Cardiac muscle cell (in vitro differentiated cells and primary cell): ENCODE data around the gene TMEM132D. TPM values are rescaled to one million over a fixed set of nuclear protein-coding genes. Genes with fewer than 3 reads are reported as not detected.

Experiments
- DNase-seq, 2 donors: peaks; one replicate each; pipeline versions ENCODE4 v3.0.0 to v3.0.0-alpha.2; 2010 to 2017; ENCODE audit warnings: low read depth in 1 of 2, low spot score in 1 of 2
- H3K27ac ChIP-seq: fragments of 200-600 bp; sonication (generic); 2 replicates; pipeline ENCODE4 v1.5.1; 2016
- H3K27me3 ChIP-seq: fragments of 200-600 bp; sonication (generic); 2 replicates; pipeline ENCODE4 v1.6.0; 2016; ENCODE audit warnings: control low read depth
- H3K36me3 ChIP-seq: fragments of 200-600 bp; sonication (generic); 2 replicates; pipeline ENCODE4 v1.5.1; 2016; ENCODE audit warnings: control low read depth
- H3K4me1 ChIP-seq: fragments of 200-600 bp; sonication (generic); 2 replicates; pipeline ENCODE4 v1.8.1; 2017; ENCODE audit warnings: low read depth, mild to moderate bottlenecking, mixed run types
- H3K4me3 ChIP-seq: fragments of 200-600 bp; sonication (generic); 2 replicates; pipeline ENCODE4 v1.5.1; 2016; ENCODE audit warnings: mild to moderate bottlenecking
- H3K9me3 ChIP-seq: fragments of 200-600 bp; sonication (generic); 2 replicates; pipeline ENCODE4 v1.5.1; 2017; ENCODE audit warnings: low read depth, mild to moderate bottlenecking, control low read depth
- CTCF ChIP-seq: IDR thresholded peaks from 2 replicates; pipeline ENCODE4 v1.5.1; 2012; ENCODE audit warnings: low read depth, mild to moderate bottlenecking, low read length
- polyA plus RNA-seq: library from polyadenylated mRNA; unstranded; fragments of >200 nt; fragmentation: Nextera tagmentation; extraction: Ambion mirVana; gene quantifications from 2 replicates; pipeline ENCODE4 v1.2.1, GENCODE V29; 2016
- total RNA-seq: library from RNA; depleted of rRNA; stranded (reverse); fragments of >200 nt; gene quantifications from 2 replicates; pipeline ENCODE4 v1.2.3, GENCODE V29; 2016

Gene TMEM132D
- total and polyA plus RNA-seq, 2 experiments from 2014 or later = 0.03 TPM; not detected in 1

- H3K9me3 ChIP-seq = no peaks in the 10 kb centered on the region
- H3K4me1 ChIP-seq = no peaks in the 10 kb centered on the region
- H3K27ac ChIP-seq = no peak overlapping the region
- no peak for DNase-seq
- H3K27me3 ChIP-seq = no peaks in the 10 kb centered on the region
- no peaks in the 10 kb centered on the region for H3K36me3 ChIP-seq
- H3K4me3 ChIP-seq = no peak overlapping the region
- no peak for TF ChIP-seq CTCF
Measured at GRCh38 chr12:129163461-129163860, 740.4 kb downstream of the TMEM132D start.

GRCh38 chr12:129162805-129163204 is 741.0 kb downstream of the TMEM132D start:
- Histone ChIP-seq H3K4me3 (no peak overlapping the region), H3K27ac (no peak overlapping the region), H3K9me3 (no peaks in the 10 kb centered on the region), H3K36me3 (no peaks in the 10 kb centered on the region), H3K4me1 (no peaks in the 10 kb centered on the region), H3K27me3 (no peaks in the 10 kb centered on the region)
- TF ChIP-seq CTCF = no peak
- no peak for DNase-seq

- H3K27ac ChIP-seq = no peak overlapping the region
- H3K4me1 ChIP-seq = no peaks in the 10 kb centered on the region
- no peak for TF ChIP-seq CTCF
- DNase-seq = no peak
- no peaks in the 10 kb centered on the region for H3K27me3 ChIP-seq
- H3K9me3 ChIP-seq = no peaks in the 10 kb centered on the region
- no peaks in the 10 kb centered on the region for H3K36me3 ChIP-seq
- H3K4me3 ChIP-seq = no peak overlapping the region
Measured at GRCh38 chr12:129161511-129161910, 742.3 kb downstream of the TMEM132D start.

- Histone ChIP-seq H3K9me3 (no peaks in the 10 kb centered on the region), H3K4me3 (no peak overlapping the region), H3K36me3 (no peaks in the 10 kb centered on the region), H3K27me3 (no peaks in the 10 kb centered on the region), H3K4me1 (no peaks in the 10 kb centered on the region), H3K27ac (no peak overlapping the region)
- TF ChIP-seq CTCF = no peak
- no peak for DNase-seq
Measured at GRCh38 chr12:129160282-129160681, 743.5 kb downstream of the TMEM132D start.

- Histone ChIP-seq H3K27ac (no peak overlapping the region), H3K9me3 (no peaks in the 10 kb centered on the region), H3K27me3 (no peaks in the 10 kb centered on the region), H3K4me3 (no peak overlapping the region), H3K4me1 (peaks cover 6% of the 10 kb centered on the region), H3K36me3 (no peaks in the 10 kb centered on the region)
- no peak for TF ChIP-seq CTCF
- no peak for DNase-seq
Measured at GRCh38 chr12:129152351-129153104, 751.3 kb downstream of the TMEM132D start.
